Lower lobe of right lung (tissue), 2 donors: ENCODE results near the gene SERPINB1. TPM values are rescaled to one million over a fixed set of nuclear protein-coding genes. Genes with fewer than 3 reads are reported as not detected.

Experiments
- ATAC-seq, 2 donors: fragments of 200-7000 bp; cut with Tn5 transposase; one replicate each; pipeline ENCODE4 v1.9.1; 2020 to 2022; ENCODE audit warnings: mild to moderate bottlenecking in 2 of 2, moderate library complexity in 2 of 2
- DNase-seq: peaks from one replicate; pipeline ENCODE4 v3.0.0-alpha.2; 2020
- H3K27ac ChIP-seq: fragments of 200-600 bp; one replicate; pipeline ENCODE4 v1.8.0; 2022
- H3K27me3 ChIP-seq: fragments of 200-600 bp; one replicate; pipeline ENCODE4 v1.8.0; 2022; ENCODE audit warnings: low read depth
- H3K36me3 ChIP-seq: fragments of 200-600 bp; one replicate; pipeline ENCODE4 v1.8.0; 2022; ENCODE audit warnings: mild to moderate bottlenecking
- H3K4me1 ChIP-seq: fragments of 200-600 bp; one replicate; pipeline ENCODE4 v1.8.0; 2022
- H3K4me3 ChIP-seq: fragments of 200-600 bp; one replicate; pipeline ENCODE4 v1.8.0; 2022; ENCODE audit warnings: mild to moderate bottlenecking
- H3K9me3 ChIP-seq: fragments of 200-600 bp; one replicate; pipeline ENCODE4 v1.8.0; 2022
- CTCF ChIP-seq: fragments of 200-600 bp; IDR thresholded peaks from one replicate; pipeline ENCODE4 v1.8.0; 2022; ENCODE audit warnings: antibody characterized with exemption, mild to moderate bottlenecking
- intact Hi-C: fragments of 100-400 bp; cut with DNase I; formaldehyde crosslinking; loops from one replicate; pipeline ENCODE4 v1.11.0; 2022
- total RNA-seq: library from RNA; stranded (reverse); fragmentation: NEBNext Ultra II Directional; extraction: Animal tissue kit (Norgen Biotek cat#: 25700); gene quantifications from one replicate; pipeline ENCODE4 v1.2.1, GENCODE V29; 2021
- donor health status: DM: no; HTN: yes; CAD: no; lungs with severe emphysema.

Gene SERPINB1
- total RNA-seq, 1 donor from 2014 or later = 125 TPM

- H3K4me3 ChIP-seq = peak overlapping the region; percentile 64
- peak; percentile 77 for DNase-seq
- H3K36me3 ChIP-seq = no peaks in the 10 kb centered on the region
- H3K9me3 ChIP-seq = no peaks in the 10 kb centered on the region
- peak; percentile 52 to 62 for ATAC-seq
- peak overlapping the region; percentile 89 for H3K27ac ChIP-seq
- intact Hi-C loops = no loop called here
- TF ChIP-seq CTCF = no peak
- H3K27me3 ChIP-seq = no peaks in the 10 kb centered on the region
- H3K4me1 ChIP-seq = peaks cover 40% of the 10 kb centered on the region
These were observed 33.9 kb upstream of the SERPINB1 start for GRCh38 chr6:2875359-2876191.

GRCh38 chr6:2873643-2874042 is 32.0 kb upstream of the SERPINB1 start:
- no peak for TF ChIP-seq CTCF
- DNase-seq (no peak), ATAC-seq (no peak)
- no peaks in the 10 kb centered on the region for H3K36me3 ChIP-seq
- H3K27ac ChIP-seq = no peak overlapping the region
- H3K4me3 ChIP-seq = no peak overlapping the region
- intact Hi-C loops = no loop called here
- H3K27me3 ChIP-seq = no peaks in the 10 kb centered on the region
- H3K9me3 ChIP-seq = no peaks in the 10 kb centered on the region
- H3K4me1 ChIP-seq = peaks cover 39% of the 10 kb centered on the region

GRCh38 chr6:2872423-2873358 is 31.0 kb upstream of the SERPINB1 start:
- intact Hi-C loops = no loop called here
- no peak for TF ChIP-seq CTCF
- Histone ChIP-seq H3K27me3 (no peaks in the 10 kb centered on the region), H3K9me3 (no peaks in the 10 kb centered on the region), H3K36me3 (no peaks in the 10 kb centered on the region), H3K4me1 (peaks cover 37% of the 10 kb centered on the region), H3K4me3 (no peak overlapping the region), H3K27ac (no peak overlapping the region)
- DNase-seq = no peak
- ATAC-seq = no peak

- intact Hi-C loops = no loop called here
- Histone ChIP-seq H3K4me1 (peaks cover 29% of the 10 kb centered on the region), H3K36me3 (no peaks in the 10 kb centered on the region), H3K27ac (no peak overlapping the region), H3K4me3 (no peak overlapping the region), H3K9me3 (no peaks in the 10 kb centered on the region), H3K27me3 (no peaks in the 10 kb centered on the region)
- DNase-seq = no peak
- TF ChIP-seq CTCF = no peak
- ATAC-seq = no peak
These were observed 30.3 kb upstream of the SERPINB1 start for GRCh38 chr6:2871953-2872352.

GRCh38 chr6:2871102-2871501 is 29.4 kb upstream of the SERPINB1 start:
- DNase-seq (no peak), ATAC-seq (no peak)
- no peak for TF ChIP-seq CTCF
- Histone ChIP-seq H3K36me3 (no peaks in the 10 kb centered on the region), H3K27ac (no peak overlapping the region), H3K4me3 (no peak overlapping the region), H3K4me1 (peaks cover 26% of the 10 kb centered on the region), H3K27me3 (no peaks in the 10 kb centered on the region), H3K9me3 (no peaks in the 10 kb centered on the region)
- intact Hi-C loops = no loop called here
